C4-2B (cell line): Measurements from ENCODE around the gene PCDHGA5.

Source experiments
- CTCF ChIP-seq: fragments of 450-650 bp; conservative IDR thresholded peaks from 2 replicates; pipeline ENCODE4 v1.5.1; 2017; ENCODE audit warnings: mild to moderate bottlenecking
- ZFX ChIP-seq: fragments of 450-650 bp; IDR thresholded peaks from 2 replicates; pipeline ENCODE4 v1.6.1; 2017

- no peak for TF ChIP-seq CTCF
- TF ChIP-seq ZFX: no peak
Observed at GRCh38 chr5:141371572-141372475, 7.9 kb downstream of the PCDHGA5 start.
